ENCODE results near the gene DAG1. TPM values are rescaled to one million over a fixed set of nuclear protein-coding genes. Genes with fewer than 3 reads are reported as not detected.

Gene DAG1
- polyA plus RNA-seq, 1 of the 3 experiments (the other 2 are of a cell fraction), result 54.4 TPM

DNA sequence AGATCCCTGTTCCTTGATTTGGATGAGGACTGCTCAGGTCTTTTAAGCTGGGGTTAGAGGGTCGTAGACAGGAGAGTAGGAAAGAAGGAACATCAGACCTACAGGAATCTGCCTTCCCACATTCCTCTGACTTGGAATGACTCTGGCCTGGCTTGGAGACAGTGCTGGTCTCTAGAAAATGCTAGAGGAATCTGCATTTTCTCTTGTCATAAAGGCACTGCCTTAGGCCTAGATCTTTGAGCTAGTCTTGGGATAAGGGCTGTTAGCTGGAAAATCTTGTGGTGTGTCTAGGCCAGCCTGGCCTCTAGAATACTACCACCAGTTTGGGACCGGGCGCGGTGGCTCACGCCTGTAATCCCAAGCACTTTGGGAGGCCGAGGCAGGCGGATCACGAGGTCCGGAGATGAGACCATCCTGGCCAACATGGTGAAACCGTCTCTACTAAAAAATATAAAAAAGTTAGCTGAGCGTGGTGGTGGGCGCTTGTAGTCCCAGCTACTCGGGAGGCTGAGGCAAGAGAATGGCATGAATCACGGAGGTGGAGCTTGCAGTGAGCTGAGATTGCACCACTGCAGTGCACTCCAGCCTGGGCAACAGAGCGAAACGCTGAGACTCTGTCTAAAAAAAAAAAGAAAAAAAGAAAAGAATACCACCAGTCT, 66.9 kb downstream of the DAG1 start:
- no peak overlapping the region for H2AFZ ChIP-seq (ENCODE audit: low read depth)
- TF ChIP-seq MEF2A (IDR thresholded peaks at IDR 0.05; ENCODE audit: borderline replicate concordance, low read depth) (no peak), YY1 (IDR thresholded peaks at IDR 0.05; ENCODE audit: low read depth) (no peak), EZH2phosphoT487 (IDR thresholded peaks at IDR 0.05; ENCODE audit: borderline replicate concordance, low read depth) (no peak), TAF1 (IDR thresholded peaks at IDR 0.05; ENCODE audit: borderline replicate concordance, low read depth, low read length) (no peak)
- POLR2A ChIA-PET, result interaction anchor here (0.5 to 0.7 kb wide), 3 partner anchors 134 to 526 kb away, joined by 3 read pairs; no protein-coding TSS in a partner anchor
- H3K27me3 ChIP-seq (ENCODE audit: insufficient read depth), result no peaks in the 10 kb centered on the region
- H3K27ac ChIP-seq (ENCODE audit: low read depth in 2 of 2, low read length in 1 of 2), result no peak overlapping the region
- H3K4me1 ChIP-seq (ENCODE audit: control insufficient read depth in 1 of 2, insufficient read depth in 2 of 2, low read depth in 1 of 2, low read length in 1 of 2), result peaks cover 0 to 21% of the 10 kb centered on the region in 2 experiments; a peak in 2 of 4 replicates
- no peaks in the 10 kb centered on the region for H3K79me2 ChIP-seq (ENCODE audit: insufficient read depth)
- H3K4me2 ChIP-seq, result no peak overlapping the region
- peaks cover 3% of the 10 kb centered on the region for H3F3A ChIP-seq (replicated peaks; ENCODE audit: insufficient read depth)
- no peak for DNase-seq
- H3K9me2 ChIP-seq, result no peaks in the 10 kb centered on the region
- H3K9ac ChIP-seq, result no peak overlapping the region
- CTCF ChIA-PET, result interaction anchor here (0.7 to 11.0 kb wide), 2 partner anchors 134 to 302 kb away, joined by 3 to 299 read pairs; no protein-coding TSS in a partner anchor
- no peak overlapping the region for H3K4me3 ChIP-seq (ENCODE audit: low read depth in 2 of 2, low read length in 1 of 2)
- WGBS (ENCODE audit: low lambda C conversion rate), result 87% methylated on average over 16 of the region's 16 CpGs
- H3K36me3 ChIP-seq (replicated peaks in 1 of 2; ENCODE audit: control insufficient read depth in 1 of 2, insufficient read depth in 2 of 2, low read length in 1 of 2), result peaks cover 0 to 21% of the 10 kb centered on the region in 2 experiments
- no peaks in the 10 kb centered on the region for H4K20me1 ChIP-seq (ENCODE audit: insufficient read depth)
- H3K9me3 ChIP-seq, result no peaks in the 10 kb centered on the region

- Histone ChIP-seq H4K20me1 (ENCODE audit: insufficient read depth) (no peaks in the 10 kb centered on the region), H3K79me2 (ENCODE audit: insufficient read depth) (no peaks in the 10 kb centered on the region), H3K36me3 (replicated peaks in 1 of 2; ENCODE audit: control insufficient read depth in 1 of 2, insufficient read depth in 2 of 2, low read length in 1 of 2) (no peaks in the 10 kb centered on the region), H3K27me3 (ENCODE audit: insufficient read depth) (peaks cover 1% of the 10 kb centered on the region; the same call in 1 of the 2 replicates), H3F3A (replicated peaks; ENCODE audit: insufficient read depth) (peaks cover 3% of the 10 kb centered on the region), H3K4me3 (ENCODE audit: low read depth in 2 of 2, low read length in 1 of 2) (peak overlapping the region; percentile 51 to 67), H3K9me3 (no peaks in the 10 kb centered on the region), H3K9ac (peak overlapping the region; percentile 48; the same call in 1 of the 2 replicates), H3K4me1 (ENCODE audit: control insufficient read depth in 1 of 2, insufficient read depth in 2 of 2, low read depth in 1 of 2, low read length in 1 of 2) (peaks cover 0 to 17% of the 10 kb centered on the region in 2 experiments; a peak in 2 of 4 replicates), H3K4me2 (peak overlapping the region; percentile 95), H3K9me2 (no peaks in the 10 kb centered on the region), H2AFZ (ENCODE audit: low read depth) (peak overlapping the region; percentile 94), H3K27ac (ENCODE audit: low read depth in 2 of 2, low read length in 1 of 2) (peak overlapping the region; percentile 39 to 91; a peak in 3 of 4 replicates)
- ChIA-PET POLR2A (interaction anchor here (0.6 to 2.1 kb wide), 10 partner anchors 15 to 212 kb away, joined by 3 to 21 read pairs (median 4); partner anchors contain the start of genes AMIGO3, APEH and BSN), CTCF (interaction anchor here (0.5 to 11.0 kb wide), 81 partner anchors 9 to 664 kb away, joined by 3 to 299 read pairs (median 5); partner anchors contain the start of genes AMIGO3, BSN, DAG1 and MST1)
- WGBS (ENCODE audit: low lambda C conversion rate), result 4% methylated on average over 17 of the region's 63 CpGs
- peak; percentile 87 for TF ChIP-seq CTCF (IDR thresholded peaks at IDR 0.05)
- TF ChIP-seq GABPA (IDR thresholded peaks at IDR 0.05; ENCODE audit: low read depth), result no peak
- TF ChIP-seq CHD2 (IDR thresholded peaks at IDR 0.05; ENCODE audit: low read length, partially characterized antibody), result no peak
- TF ChIP-seq NRF1 (IDR thresholded peaks at IDR 0.05; ENCODE audit: low read depth, low read length), result peak; percentile 3; the same call in 1 of the 2 replicates
- TF ChIP-seq SMC3 (IDR thresholded peaks at IDR 0.05; ENCODE audit: low read depth, low read length), result peak; percentile 89
- peak; percentile 94 for TF ChIP-seq RAD21 (IDR thresholded peaks at IDR 0.05; ENCODE audit: low read length)
- TF ChIP-seq TAF1 (IDR thresholded peaks at IDR 0.05; ENCODE audit: borderline replicate concordance, low read depth, low read length), result peak; percentile 43; the same call in 1 of the 2 replicates
- no peak for TF ChIP-seq SIN3A (IDR thresholded peaks at IDR 0.05; ENCODE audit: borderline replicate concordance, low read depth, low read length)
- peak; percentile 30; the same call in 1 of the 2 replicates for TF ChIP-seq POLR2AphosphoS5 (IDR thresholded peaks at IDR 0.05; ENCODE audit: low read depth, low read length)
- no peak for TF ChIP-seq RCOR1 (IDR thresholded peaks at IDR 0.05; ENCODE audit: low read length)
- TF ChIP-seq NFIC (IDR thresholded peaks at IDR 0.05; ENCODE audit: borderline replicate concordance), result no peak
- peak; percentile 97 for DNase-seq
Observed at GRCh38 chr3:49539659-49540560, 69.8 kb downstream of the DAG1 start.

Data from SK-N-SH (cell line).